22Rv1 (cell line): ENCODE measurements around the gene CFAP157.
A peak's percentile ranks its signal among the peaks of the same experiment; 100 is the strongest.

ENCODE experiments used
- H3K27ac ChIP-seq: fragments of 450-650 bp; 2 replicates; pipeline ENCODE4 v1.5.1; 2017
- CTCF ChIP-seq: fragments of 450-650 bp; IDR thresholded peaks from 2 replicates; pipeline ENCODE4 v1.5.1; 2017; ENCODE audit warnings: mild to moderate bottlenecking
- ZFX ChIP-seq: fragments of 450-650 bp; IDR thresholded peaks from 2 replicates; pipeline ENCODE4 v1.6.1; 2017; ENCODE audit warnings: antibody characterized with exemption, borderline replicate concordance

CFAP157 gene

GRCh38 chr9:127700140-127700539 is 6.6 kb upstream of the CFAP157 start:
- peak overlapping the region; percentile 62; the same call in 1 of the 2 replicates for H3K27ac ChIP-seq
- TF ChIP-seq ZFX (no peak), CTCF (no peak)

DNA sequence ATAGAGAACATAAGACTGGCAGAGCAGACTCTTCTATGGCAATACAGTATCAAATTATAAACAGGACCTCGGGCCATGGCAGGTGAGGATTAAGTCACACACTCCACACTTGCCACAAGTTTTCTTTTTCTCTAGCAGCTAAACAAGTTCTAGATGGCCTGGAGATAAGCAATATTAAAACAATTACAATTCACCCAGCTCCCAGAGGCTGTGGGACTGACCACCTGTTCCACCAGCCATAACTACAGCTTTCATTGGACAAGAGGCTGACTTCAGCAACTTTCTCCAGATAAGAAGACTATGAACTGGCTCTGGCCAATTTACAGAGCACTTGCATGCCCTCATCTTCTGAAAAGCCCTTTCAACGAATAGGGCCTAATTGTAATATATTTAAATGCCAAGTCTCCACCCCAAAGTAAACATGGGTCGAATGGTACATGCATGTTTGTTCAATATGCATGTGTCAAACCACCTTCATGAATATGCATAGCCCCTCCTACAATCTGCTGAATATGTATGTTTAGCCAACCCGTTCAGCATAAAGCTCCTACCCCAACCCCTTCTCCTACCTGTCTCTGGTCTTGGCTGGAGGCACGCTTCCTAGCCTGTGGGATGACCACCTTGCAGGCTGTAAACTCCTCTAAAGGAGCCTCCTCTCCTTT is 6.1 kb upstream of the CFAP157 start:
- no peak for TF ChIP-seq ZFX
- TF ChIP-seq CTCF = no peak
- H3K27ac ChIP-seq = peak overlapping the region; percentile 62; the same call in 1 of the 2 replicates

GRCh38 chr9:127703289-127703946 is 3.4 kb upstream of the CFAP157 start:
- TF ChIP-seq ZFX = no peak
- TF ChIP-seq CTCF = no peak
- no peak overlapping the region for H3K27ac ChIP-seq

DNA sequence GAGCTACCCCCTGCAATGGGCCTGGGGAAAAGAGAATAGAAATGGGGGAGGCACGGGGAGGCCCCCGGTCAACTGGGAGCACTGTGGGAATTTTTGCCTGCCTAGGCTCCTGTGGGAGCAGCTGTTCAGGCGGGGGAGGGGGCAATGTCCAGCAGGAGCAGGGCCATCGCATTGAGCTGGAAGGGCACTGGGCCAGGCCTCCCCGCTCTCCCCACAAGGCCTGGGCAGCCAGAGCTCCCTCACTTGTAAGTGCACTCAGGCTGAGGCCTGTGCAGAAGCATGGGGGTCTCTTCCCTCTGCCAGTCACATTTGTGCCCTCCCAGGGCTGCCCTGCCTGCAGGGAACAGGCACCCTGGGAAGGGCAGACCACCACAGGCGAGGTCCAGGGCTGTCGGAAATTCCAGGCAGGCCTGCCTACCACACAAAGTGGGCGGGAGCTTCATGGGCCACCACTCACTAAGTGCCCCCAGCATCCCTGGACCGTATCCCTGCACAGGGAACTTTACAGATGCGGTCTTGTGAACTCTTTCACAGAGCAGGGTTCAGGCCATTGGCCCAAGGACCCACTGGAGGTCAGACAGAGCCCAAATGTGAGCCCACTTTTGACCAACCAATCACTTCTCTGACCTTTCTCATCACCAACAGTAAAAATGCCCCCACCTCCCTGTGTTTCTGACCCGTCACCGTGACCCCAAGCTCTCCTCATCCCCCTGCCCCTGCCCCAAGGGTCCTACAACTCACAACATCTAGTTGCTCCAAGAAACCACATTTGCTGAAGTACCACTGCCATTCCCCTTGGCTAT is 1.0 kb upstream of the CFAP157 start:
- H3K27ac ChIP-seq = no peak overlapping the region

GRCh38 chr9:127707766-127708165 is 978 bp downstream of the CFAP157 start:
- H3K27ac ChIP-seq = 0 out of 2 replicates have a peak overlapping the region, but pooled peaks have one; percentile 25
- peak; percentile 35; the same call in 1 of the 2 replicates for TF ChIP-seq CTCF
- no peak for TF ChIP-seq ZFX

More for the DNA sequence above, 1.0 kb upstream of the CFAP157 start:
- no peak for TF ChIP-seq CTCF
- no peak for TF ChIP-seq ZFX

DNA sequence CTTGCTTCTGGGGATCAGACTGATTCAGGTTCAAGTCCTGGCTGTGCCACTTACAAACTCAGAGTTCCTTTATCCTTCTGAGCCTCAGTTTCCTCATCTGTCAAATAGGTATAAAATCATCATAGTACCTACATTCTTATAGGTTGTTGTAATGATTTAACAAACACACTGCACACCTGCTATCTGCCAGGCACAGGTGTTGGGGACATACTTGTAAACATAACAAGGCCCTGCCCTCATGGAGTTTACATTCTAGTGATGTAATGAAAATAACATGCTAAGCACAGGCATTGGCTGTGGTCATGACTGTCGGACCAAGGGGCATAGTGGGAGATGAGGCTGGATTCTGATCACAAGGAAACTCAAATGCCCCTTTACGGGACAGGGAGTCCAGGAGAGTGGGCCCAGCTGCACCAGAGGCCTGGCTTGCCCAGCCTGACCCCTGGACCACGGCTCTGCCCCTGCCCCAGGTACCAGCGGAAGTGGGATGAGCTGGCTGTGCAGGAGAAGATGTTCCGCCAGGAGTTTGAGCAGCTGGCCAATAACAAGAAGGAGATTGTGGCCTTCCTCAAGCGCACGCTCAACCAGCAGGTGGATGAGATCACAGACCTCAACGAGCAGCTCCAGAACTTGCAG is 2.3 kb downstream of the CFAP157 start:
- TF ChIP-seq CTCF (no peak), ZFX (no peak)
- H3K27ac ChIP-seq = no peak overlapping the region
